WTC11 (cell line): Measurements from ENCODE around the gene LAMTOR4. TPM values are rescaled to one million over a fixed set of nuclear protein-coding genes. Genes with fewer than 3 reads are reported as not detected.
"Not testable (repeated sequence)": the region's sequence is repeated elsewhere in the genome, so short reads cannot be mapped to it uniquely, and the experiment has no call there.

Experiments used
- ATAC-seq: fragments of 200-7000 bp; cut with Tn5 transposase; 2 replicates; pipeline ENCODE4 v1.10.0; 2021; ENCODE audit warnings: mild to moderate bottlenecking, moderate library complexity
- CTCF ChIA-PET: fragments of 300-600 bp; sonication (Branson Sonifier 250); formaldehyde crosslinking; loops from one replicate; lab custom pipeline; 2021; ENCODE audit warnings: antibody characterized with exemption; lab: Charles Lee
- POLR2A ChIA-PET: fragments of 350-600 bp; sonication (Branson Sonifier 250); formaldehyde crosslinking; loops from one replicate; lab custom pipeline; 2021; ENCODE audit warnings: antibody characterized with exemption; lab: Charles Lee
- DNase-seq: peaks from one replicate; pipeline ENCODE4 v3.0.0; 2021; ENCODE audit warnings: low spot score
- H3K27ac Mint-ChIP-seq: 2 replicates; pipeline ENCODE4 v1.8.0; 2021; ENCODE audit warnings: mixed read lengths
- H3K27me3 Mint-ChIP-seq: 2 replicates; pipeline ENCODE4 v1.8.0; 2021; ENCODE audit warnings: low read depth, mild to moderate bottlenecking, moderate library complexity, mixed read lengths
- H3K36me3 Mint-ChIP-seq: 2 replicates; pipeline ENCODE4 v1.8.0; 2021; ENCODE audit warnings: mixed read lengths
- H3K4me1 Mint-ChIP-seq: 2 replicates; pipeline ENCODE4 v1.8.0; 2022; ENCODE audit warnings: mixed read lengths
- H3K4me3 Mint-ChIP-seq: 2 replicates; pipeline ENCODE4 v1.8.0; 2021; ENCODE audit warnings: mild to moderate bottlenecking, moderate library complexity, mixed read lengths
- H3K9me3 Mint-ChIP-seq: 2 replicates; pipeline ENCODE4 v1.8.0; 2021; ENCODE audit warnings: mixed read lengths
- ATF1 ChIP-seq: sonication (generic); formaldehyde crosslinking; IDR thresholded peaks from 2 replicates; pipeline ENCODE4 v1.8.1; 2023; ENCODE audit warnings: mild to moderate bottlenecking, moderate library complexity, missing genetic modification reagents
- CDX4 ChIP-seq: fragments of 250-450 bp; sonication (Bioruptor Pico); IDR thresholded peaks from 2 replicates; pipeline ENCODE4 v1.9.0; 2021; ENCODE audit warnings: moderate library complexity, mild to moderate bottlenecking, inconsistent platforms, borderline replicate concordance
- HMGXB4 ChIP-seq: sonication (generic); formaldehyde crosslinking; IDR thresholded peaks from 2 replicates; pipeline ENCODE4 v1.8.1; 2023; ENCODE audit warnings: mild to moderate bottlenecking, moderate library complexity, missing genetic modification reagents
- MAX ChIP-seq: sonication (generic); formaldehyde crosslinking; IDR thresholded peaks from 2 replicates; pipeline ENCODE4 v1.8.0; 2022; ENCODE audit warnings: mild to moderate bottlenecking, missing genetic modification reagents
- NR2C2 ChIP-seq: sonication (generic); formaldehyde crosslinking; IDR thresholded peaks from 2 replicates; pipeline ENCODE4 v1.8.0; 2022; ENCODE audit warnings: mild to moderate bottlenecking, missing genetic modification reagents
- USF1 ChIP-seq: sonication (generic); formaldehyde crosslinking; IDR thresholded peaks from 2 replicates; pipeline ENCODE4 v1.8.0; 2022; ENCODE audit warnings: mild to moderate bottlenecking, missing genetic modification reagents
- ZNF219 ChIP-seq: sonication (generic); formaldehyde crosslinking; IDR thresholded peaks from 2 replicates; pipeline ENCODE4 v1.8.0; 2023; ENCODE audit warnings: missing genetic modification reagents, mild to moderate bottlenecking, borderline replicate concordance
- ZNF416 ChIP-seq: fragments of 250-450 bp; sonication (Bioruptor Pico); IDR thresholded peaks from 2 replicates; pipeline ENCODE4 v1.9.0; 2021; ENCODE audit warnings: mild to moderate bottlenecking, inconsistent platforms
- ZSCAN18 ChIP-seq: fragments of 250-450 bp; sonication (Bioruptor Pico); IDR thresholded peaks from 2 replicates; pipeline ENCODE4 v2.1.2; 2022; ENCODE audit warnings: mild to moderate bottlenecking, moderate library complexity
- total RNA-seq: library from RNA; stranded (reverse); gene quantifications from 3 replicates; pipeline ENCODE4 v1.2.3, GENCODE V29; 2021

The LAMTOR4 gene
- total RNA-seq, 1 experiment from 2014 or later, result 199 TPM

- TF ChIP-seq NR2C2 (CRISPR knock-in tag) (peak; percentile 85), ATF1 (CRISPR knock-in tag) (peak; percentile 90; the same call in 1 of the 2 replicates)
- TF ChIP-seq, all 79 proteins: peak for 53
These were observed 28.6 kb downstream of the LAMTOR4 start, which contains the start of the genes GPC2 and STAG3 (continued) for GRCh38 chr7:100177045-100178001.

GRCh38 chr7:100180084-100180483 lies 31.4 kb downstream of the LAMTOR4 start:
- DNase-seq, H3K36me3 Mint-ChIP-seq, H3K9me3 Mint-ChIP-seq, ATAC-seq, POLR2A ChIA-PET, H3K27ac Mint-ChIP-seq, H3K4me3 Mint-ChIP-seq: not testable (repeated sequence)
- peaks cover 57% of the 10 kb centered on the region for H3K27me3 Mint-ChIP-seq
- peaks cover 26% of the 10 kb centered on the region for H3K4me1 Mint-ChIP-seq
- CTCF ChIA-PET, result interaction anchor here (1.2 to 2.6 kb wide), 2 partner anchors 10 to 12 kb away, joined by 4 to 9 read pairs; partner anchors contain the start of gene GAL3ST4

GRCh38 chr7:100182616-100183015 lies 33.9 kb downstream of the LAMTOR4 start:
- not testable (repeated sequence) for DNase-seq

GRCh38 chr7:100183090-100183489 lies 34.4 kb downstream of the LAMTOR4 start:
- DNase-seq, H3K27ac Mint-ChIP-seq, H3K4me3 Mint-ChIP-seq, POLR2A ChIA-PET, H3K9me3 Mint-ChIP-seq, H3K36me3 Mint-ChIP-seq, CTCF ChIA-PET, ATAC-seq: not testable (repeated sequence)
- Mint-ChIP-seq H3K27me3 (peaks cover 51% of the 10 kb centered on the region), H3K4me1 (peaks cover 15% of the 10 kb centered on the region)

More at GRCh38 chr7:100182616-100183015, 33.9 kb downstream of the LAMTOR4 start:
- peaks cover 54% of the 10 kb centered on the region for H3K27me3 Mint-ChIP-seq
- H3K36me3 Mint-ChIP-seq, H3K9me3 Mint-ChIP-seq, ATAC-seq, POLR2A ChIA-PET, H3K4me3 Mint-ChIP-seq: not testable (repeated sequence)
- H3K27ac Mint-ChIP-seq, result peak overlapping the region; percentile 48; the same call in 1 of the 2 replicates
- H3K4me1 Mint-ChIP-seq, result peaks cover 15% of the 10 kb centered on the region
- CTCF ChIA-PET, result interaction anchor here (0.9 to 1.2 kb wide), 3 partner anchors 11 to 52 kb away, joined by 4 to 6 read pairs (median 4); partner anchors contain the start of gene LAMTOR4

GRCh38 chr7:100185726-100186125 lies 37.0 kb downstream of the LAMTOR4 start:
- H3K4me3 Mint-ChIP-seq, result no peak overlapping the region
- peaks cover 15% of the 10 kb centered on the region for H3K4me1 Mint-ChIP-seq
- peaks cover 35% of the 10 kb centered on the region for H3K27me3 Mint-ChIP-seq
- no peaks in the 10 kb centered on the region for H3K9me3 Mint-ChIP-seq
- ATAC-seq (no peak), DNase-seq (no peak)
- ChIA-PET POLR2A (no interaction called here), CTCF (interaction anchor here (1.5 kb wide), 1 partner anchor 8 kb away, joined by 4 read pairs; the partner anchor contains the start of genes GPC2 and STAG3)
- no peaks in the 10 kb centered on the region for H3K36me3 Mint-ChIP-seq
- TF ChIP-seq ZSCAN18 (CRISPR knock-in tag), result no peak
- no peak for TF ChIP-seq ZNF416 (CRISPR knock-in tag)
- no peak for TF ChIP-seq MAX (CRISPR knock-in tag)
- TF ChIP-seq ATF1 (CRISPR knock-in tag), result no peak
- H3K27ac Mint-ChIP-seq, result no peak overlapping the region

- POLR2A ChIA-PET, result no interaction called here
- DNase-seq (no peak), ATAC-seq (no peak)
- Mint-ChIP-seq H3K27me3 (peaks cover 23% of the 10 kb centered on the region), H3K36me3 (no peaks in the 10 kb centered on the region), H3K9me3 (no peaks in the 10 kb centered on the region), H3K27ac (no peak overlapping the region), H3K4me3 (no peak overlapping the region), H3K4me1 (no peaks in the 10 kb centered on the region)
- CTCF ChIA-PET, result interaction anchor here (0.6 to 1.6 kb wide), 9 partner anchors 10 to 366 kb away, joined by 3 to 6 read pairs (median 5); partner anchors contain the start of gene GAL3ST4
- TF ChIP-seq CDX4 (CRISPR knock-in tag), result no peak
- no peak for TF ChIP-seq HMGXB4
- TF ChIP-seq ZNF219 (CRISPR knock-in tag), result no peak
- TF ChIP-seq USF1 (CRISPR knock-in tag), result no peak
These were observed 40.3 kb downstream of the LAMTOR4 start for GRCh38 chr7:100189061-100189460.
